Measurements from ENCODE around the gene NT5C.

DNA sequence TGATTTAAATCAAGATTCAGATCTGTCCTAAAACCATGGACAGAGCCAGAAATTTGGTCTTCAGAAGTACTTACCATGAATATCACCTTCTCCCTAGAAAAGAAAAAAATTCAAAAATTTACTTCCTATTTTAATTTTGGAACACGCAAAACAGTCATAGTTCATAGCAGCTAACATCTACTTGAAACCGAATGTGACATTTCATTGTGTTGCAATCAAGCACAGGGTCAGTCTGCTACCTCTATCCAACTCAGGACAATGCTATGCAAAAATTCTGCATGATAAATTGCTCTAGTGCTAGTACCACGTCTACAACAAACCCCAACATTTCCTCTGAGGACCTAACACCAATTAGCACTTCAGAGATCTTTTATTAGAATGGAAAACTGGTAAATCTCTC lies 15.1 kb upstream of the NT5C start:
- TF ChIP-seq CTCF (IDR thresholded peaks at IDR 0.05) = no peak
- no peak for TF ChIP-seq POLR2A (IDR thresholded peaks at IDR 0.05)
